HUES64 (cell line): ENCODE measurements around the gene P2RX3.

Experiments
- H3K27ac ChIP-seq: 2 replicates; pipeline ENCODE4 v1.7.0; 2013; ENCODE audit warnings: low read depth, low read length, inconsistent platforms
- H3K27me3 ChIP-seq: 2 replicates; pipeline ENCODE4 v1.6.1; 2013; ENCODE audit warnings: mild to moderate bottlenecking, low read length; ENCODE audit not compliant: insufficient read depth
- H3K36me3 ChIP-seq: 2 replicates; pipeline ENCODE4 v1.6.1; 2013; ENCODE audit warnings: mild to moderate bottlenecking, low read length; ENCODE audit not compliant: insufficient read depth
- H3K4me1 ChIP-seq: 2 replicates; pipeline ENCODE4 v1.6.1; 2013; ENCODE audit warnings: mild to moderate bottlenecking, low read length, moderate library complexity; ENCODE audit not compliant: insufficient read depth
- H3K4me3 ChIP-seq: 2 replicates; pipeline ENCODE4 v1.5.1; 2013; ENCODE audit warnings: mild to moderate bottlenecking, low read length, moderate library complexity
- H3K9ac ChIP-seq: 2 replicates; pipeline ENCODE4 v1.6.1; 2013; ENCODE audit warnings: mild to moderate bottlenecking, low read depth, low read length
- H3K9me3 ChIP-seq: 2 replicates; pipeline ENCODE4 v1.6.1; 2013; ENCODE audit warnings: low read depth, low read length; ENCODE audit not compliant: insufficient read depth
- WGBS: fragments of 150-250, 120-280 bp; methylation state at CpG from one replicate; pipeline ENCODE4 v1.1.7; 2013; ENCODE audit warnings: missing lambda C conversion rate; 5-methylcytosine and 5-hydroxymethylcytosine counted together

P2RX3 gene

DNA sequence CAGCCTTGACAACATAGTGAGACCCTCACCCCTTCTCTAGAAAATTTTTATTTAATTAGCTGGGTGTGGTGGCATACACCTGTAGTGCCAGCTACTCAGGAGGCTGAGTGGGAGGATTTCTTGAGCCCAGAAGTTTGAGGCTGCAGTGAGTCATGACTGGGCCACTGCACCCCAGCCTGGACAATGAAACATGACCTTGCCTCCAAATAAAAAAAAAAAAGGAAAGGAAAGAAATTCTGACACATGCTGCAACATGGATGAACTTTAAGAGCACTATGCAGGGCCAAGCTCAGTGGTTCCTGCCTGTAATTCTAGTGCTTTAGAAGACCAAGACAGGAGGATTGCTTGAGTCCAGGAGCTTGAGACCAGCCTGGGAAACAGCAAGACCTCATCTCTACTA is 80.0 kb downstream of the P2RX3 start:
- Histone ChIP-seq H3K27ac (no peak overlapping the region), H3K4me1 (0 out of 2 replicates have a peak, but pooled peaks cover 2% of the 10 kb centered on the region), H3K9me3 (no peaks in the 10 kb centered on the region), H3K9ac (no peak overlapping the region), H3K4me3 (no peak overlapping the region), H3K27me3 (no peaks in the 10 kb centered on the region), H3K36me3 (peaks cover 72% of the 10 kb centered on the region)

DNA sequence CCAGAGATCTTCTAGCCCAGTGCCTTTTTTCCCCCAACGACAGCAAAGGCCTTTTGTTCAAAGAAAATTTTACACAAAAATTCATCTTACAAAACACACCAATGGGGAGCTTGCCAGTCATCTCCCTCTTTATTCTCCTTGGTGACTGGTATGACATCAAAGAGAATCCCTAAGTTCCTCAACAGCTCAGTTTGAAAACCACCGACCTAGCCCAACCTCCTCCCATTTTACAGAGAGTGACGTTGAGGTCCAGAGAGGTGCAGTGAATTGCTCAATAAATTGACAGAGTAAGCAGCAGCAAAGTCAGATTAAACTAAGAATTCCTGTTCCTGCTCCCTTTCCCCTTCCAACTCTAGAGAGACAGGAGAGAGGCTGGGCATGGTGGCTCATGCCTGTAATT is 81.0 kb downstream of the P2RX3 start:
- H3K27ac ChIP-seq, result no peak overlapping the region
- H3K36me3 ChIP-seq, result peaks cover 62% of the 10 kb centered on the region
- H3K27me3 ChIP-seq, result no peaks in the 10 kb centered on the region
- 87% methylated on average over 3 of the region's 3 CpGs for WGBS
- H3K9ac ChIP-seq, result no peak overlapping the region
- peaks cover 2% of the 10 kb centered on the region; the same call in 1 of the 2 replicates for H3K4me1 ChIP-seq
- H3K9me3 ChIP-seq, result no peaks in the 10 kb centered on the region
- no peak overlapping the region for H3K4me3 ChIP-seq

DNA sequence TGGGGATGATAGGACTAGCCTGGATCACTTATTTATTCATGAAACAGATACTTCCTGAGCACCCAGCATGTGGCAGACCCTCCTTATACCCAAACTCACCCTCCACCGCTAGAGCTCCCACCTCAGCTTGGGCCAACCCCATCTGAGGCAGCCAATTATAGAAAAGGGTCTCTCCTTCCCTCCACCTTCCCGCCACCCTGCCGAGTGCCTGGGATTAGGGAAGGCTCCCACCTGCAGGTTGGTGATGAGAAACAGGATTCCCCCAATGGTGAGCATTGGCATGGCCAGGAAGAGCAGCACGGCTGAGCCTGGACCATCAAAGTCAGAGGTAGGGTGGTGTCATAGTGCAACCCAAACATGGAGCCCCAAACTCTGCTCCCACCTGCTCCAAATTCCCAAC is 82.9 kb downstream of the P2RX3 start:
- H3K36me3 ChIP-seq, result peaks cover 46% of the 10 kb centered on the region

DNA sequence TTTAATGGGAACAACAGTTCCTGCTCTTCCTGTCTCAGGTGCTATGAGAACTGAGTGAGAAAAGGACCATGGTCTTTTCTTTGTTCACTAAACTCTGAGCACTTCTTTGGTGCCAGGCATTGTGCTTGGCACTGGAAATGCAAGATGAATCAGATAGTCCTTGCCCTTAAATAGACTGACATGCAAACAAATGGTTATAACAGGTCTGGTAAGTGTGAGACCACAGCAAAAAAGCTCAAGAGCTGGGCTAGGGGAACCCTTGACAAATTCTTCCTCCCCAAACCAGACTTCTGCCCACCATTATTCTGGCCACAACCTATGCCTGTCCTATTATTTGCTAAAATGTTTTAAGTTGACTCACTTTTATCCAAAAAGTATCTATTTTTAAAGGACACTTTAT is 83.7 kb downstream of the P2RX3 start:
- peaks cover 39% of the 10 kb centered on the region for H3K36me3 ChIP-seq
- peaks cover 8% of the 10 kb centered on the region for H3K4me1 ChIP-seq
- no peak overlapping the region for H3K4me3 ChIP-seq
- no peaks in the 10 kb centered on the region for H3K9me3 ChIP-seq
- H3K9ac ChIP-seq, result no peak overlapping the region
- H3K27ac ChIP-seq, result no peak overlapping the region
- peaks cover 8% of the 10 kb centered on the region for H3K27me3 ChIP-seq

More for the DNA sequence above, 82.9 kb downstream of the P2RX3 start:
- no peak overlapping the region for H3K4me3 ChIP-seq
- 95% methylated on average over 4 of the region's 4 CpGs for WGBS
- H3K27ac ChIP-seq, result no peak overlapping the region
- peaks cover under 1% of the 10 kb centered on the region; the same call in 1 of the 2 replicates for H3K27me3 ChIP-seq
- no peak overlapping the region for H3K9ac ChIP-seq
- no peaks in the 10 kb centered on the region for H3K9me3 ChIP-seq
- H3K4me1 ChIP-seq, result peaks cover 3% of the 10 kb centered on the region
